HepG2 (cell line): Measurements from ENCODE around the gene DNASE1.

Source experiments
- DPF2 ChIP-seq: sonication (generic); formaldehyde crosslinking; IDR thresholded peaks from 2 replicates; pipeline ENCODE4 v1.4.0; 2020; ENCODE audit warnings: mild to moderate bottlenecking, low read depth, missing genetic modification reagents, borderline replicate concordance
- FOSL1 ChIP-seq: sonication (generic); formaldehyde crosslinking; IDR thresholded peaks from 2 replicates; pipeline ENCODE4 v1.9.0; 2021; ENCODE audit warnings: missing genetic modification reagents, borderline replicate concordance
- TCF7 ChIP-seq: sonication (generic); IDR thresholded peaks from 2 replicates; pipeline ENCODE4 v1.6.1; 2016; ENCODE audit warnings: antibody characterized with exemption, low read depth
- TF ChIP-seq, protein P1 (sequence below): sonication (generic); formaldehyde crosslinking; IDR thresholded peaks from 2 replicates; pipeline ENCODE4 v1.4.0; 2020; ENCODE audit warnings: missing genetic modification reagents, mild to moderate bottlenecking, borderline replicate concordance
- TF ChIP-seq, protein P2 (sequence below): sonication (generic); formaldehyde crosslinking; IDR thresholded peaks from 2 replicates; pipeline ENCODE4 v1.5.0; 2020; ENCODE audit warnings: mild to moderate bottlenecking, missing genetic modification reagents, moderate library complexity
- TF ChIP-seq, protein P3 (sequence below): sonication (generic); formaldehyde crosslinking; IDR thresholded peaks from 2 replicates; pipeline ENCODE4 v1.8.1; 2023; ENCODE audit warnings: mild to moderate bottlenecking, missing genetic modification reagents

DNA sequence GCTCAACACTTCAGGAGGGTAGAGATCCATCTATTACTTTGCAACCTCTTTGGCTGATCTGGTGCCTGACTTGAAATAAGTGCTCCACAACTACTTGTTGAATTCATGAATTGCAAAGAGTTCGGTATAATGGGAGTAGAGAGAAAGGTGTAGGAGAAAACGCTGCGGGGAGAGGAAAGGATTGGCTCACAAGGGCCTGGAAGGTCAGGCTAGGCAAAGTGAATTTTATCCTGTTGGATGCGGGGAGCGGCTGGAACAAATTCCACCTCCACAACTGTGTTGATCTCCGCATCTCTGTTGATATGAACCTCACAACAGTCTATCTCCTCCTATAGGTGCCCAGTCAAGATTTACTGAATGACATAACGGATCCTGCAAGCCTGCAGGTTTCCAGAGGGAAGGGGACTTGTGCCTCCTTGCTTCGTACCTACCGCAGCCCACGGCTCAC lies 43.8 kb upstream of the DNASE1 start:
- TF ChIP-seq DPF2 (CRISPR knock-in tag) = no peak
- TF ChIP-seq, protein P1, sequence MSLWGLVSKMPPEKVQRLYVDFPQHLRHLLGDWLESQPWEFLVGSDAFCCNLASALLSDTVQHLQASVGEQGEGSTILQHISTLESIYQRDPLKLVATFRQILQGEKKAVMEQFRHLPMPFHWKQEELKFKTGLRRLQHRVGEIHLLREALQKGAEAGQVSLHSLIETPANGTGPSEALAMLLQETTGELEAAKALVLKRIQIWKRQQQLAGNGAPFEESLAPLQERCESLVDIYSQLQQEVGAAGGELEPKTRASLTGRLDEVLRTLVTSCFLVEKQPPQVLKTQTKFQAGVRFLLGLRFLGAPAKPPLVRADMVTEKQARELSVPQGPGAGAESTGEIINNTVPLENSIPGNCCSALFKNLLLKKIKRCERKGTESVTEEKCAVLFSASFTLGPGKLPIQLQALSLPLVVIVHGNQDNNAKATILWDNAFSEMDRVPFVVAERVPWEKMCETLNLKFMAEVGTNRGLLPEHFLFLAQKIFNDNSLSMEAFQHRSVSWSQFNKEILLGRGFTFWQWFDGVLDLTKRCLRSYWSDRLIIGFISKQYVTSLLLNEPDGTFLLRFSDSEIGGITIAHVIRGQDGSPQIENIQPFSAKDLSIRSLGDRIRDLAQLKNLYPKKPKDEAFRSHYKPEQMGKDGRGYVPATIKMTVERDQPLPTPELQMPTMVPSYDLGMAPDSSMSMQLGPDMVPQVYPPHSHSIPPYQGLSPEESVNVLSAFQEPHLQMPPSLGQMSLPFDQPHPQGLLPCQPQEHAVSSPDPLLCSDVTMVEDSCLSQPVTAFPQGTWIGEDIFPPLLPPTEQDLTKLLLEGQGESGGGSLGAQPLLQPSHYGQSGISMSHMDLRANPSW (CRISPR knock-in tag) = 0 out of 2 replicates have a peak, but pooled peaks have one; percentile 49
- TF ChIP-seq, protein P2, sequence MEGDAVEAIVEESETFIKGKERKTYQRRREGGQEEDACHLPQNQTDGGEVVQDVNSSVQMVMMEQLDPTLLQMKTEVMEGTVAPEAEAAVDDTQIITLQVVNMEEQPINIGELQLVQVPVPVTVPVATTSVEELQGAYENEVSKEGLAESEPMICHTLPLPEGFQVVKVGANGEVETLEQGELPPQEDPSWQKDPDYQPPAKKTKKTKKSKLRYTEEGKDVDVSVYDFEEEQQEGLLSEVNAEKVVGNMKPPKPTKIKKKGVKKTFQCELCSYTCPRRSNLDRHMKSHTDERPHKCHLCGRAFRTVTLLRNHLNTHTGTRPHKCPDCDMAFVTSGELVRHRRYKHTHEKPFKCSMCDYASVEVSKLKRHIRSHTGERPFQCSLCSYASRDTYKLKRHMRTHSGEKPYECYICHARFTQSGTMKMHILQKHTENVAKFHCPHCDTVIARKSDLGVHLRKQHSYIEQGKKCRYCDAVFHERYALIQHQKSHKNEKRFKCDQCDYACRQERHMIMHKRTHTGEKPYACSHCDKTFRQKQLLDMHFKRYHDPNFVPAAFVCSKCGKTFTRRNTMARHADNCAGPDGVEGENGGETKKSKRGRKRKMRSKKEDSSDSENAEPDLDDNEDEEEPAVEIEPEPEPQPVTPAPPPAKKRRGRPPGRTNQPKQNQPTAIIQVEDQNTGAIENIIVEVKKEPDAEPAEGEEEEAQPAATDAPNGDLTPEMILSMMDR (CRISPR knock-in tag) = no peak
- TF ChIP-seq, protein P3, sequence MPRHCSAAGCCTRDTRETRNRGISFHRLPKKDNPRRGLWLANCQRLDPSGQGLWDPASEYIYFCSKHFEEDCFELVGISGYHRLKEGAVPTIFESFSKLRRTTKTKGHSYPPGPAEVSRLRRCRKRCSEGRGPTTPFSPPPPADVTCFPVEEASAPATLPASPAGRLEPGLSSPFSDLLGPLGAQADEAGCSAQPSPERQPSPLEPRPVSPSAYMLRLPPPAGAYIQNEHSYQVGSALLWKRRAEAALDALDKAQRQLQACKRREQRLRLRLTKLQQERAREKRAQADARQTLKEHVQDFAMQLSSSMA (CRISPR knock-in tag) = no peak
- TF ChIP-seq FOSL1 = no peak
- no peak for TF ChIP-seq TCF7
